Measurements from ENCODE around the gene HTR2B. TPM values are rescaled to one million over a fixed set of nuclear protein-coding genes. Genes with fewer than 3 reads are reported as not detected.

HTR2B gene
- polyA plus RNA-seq, 1 experiment = 0.92 TPM

GRCh38 chr2:231127936-231128335, 3.1 kb upstream of the HTR2B start:
- Histone ChIP-seq H3K27me3 (ENCODE audit: control insufficient read depth, insufficient read depth, low read length) (no peaks in the 10 kb centered on the region), H3K36me3 (ENCODE audit: control insufficient read depth, insufficient read depth, low read length) (no peaks in the 10 kb centered on the region), H3K4me3 (ENCODE audit: low read depth, low read length) (no peak overlapping the region)
- no peak for DNase-seq (ENCODE audit: low read depth)
- CTCF ChIA-PET = interaction anchor here (1.0 kb wide), 1 partner anchor 65 kb away, joined by 3 read pairs; no protein-coding TSS in a partner anchor
- TF ChIP-seq, protein P1, sequence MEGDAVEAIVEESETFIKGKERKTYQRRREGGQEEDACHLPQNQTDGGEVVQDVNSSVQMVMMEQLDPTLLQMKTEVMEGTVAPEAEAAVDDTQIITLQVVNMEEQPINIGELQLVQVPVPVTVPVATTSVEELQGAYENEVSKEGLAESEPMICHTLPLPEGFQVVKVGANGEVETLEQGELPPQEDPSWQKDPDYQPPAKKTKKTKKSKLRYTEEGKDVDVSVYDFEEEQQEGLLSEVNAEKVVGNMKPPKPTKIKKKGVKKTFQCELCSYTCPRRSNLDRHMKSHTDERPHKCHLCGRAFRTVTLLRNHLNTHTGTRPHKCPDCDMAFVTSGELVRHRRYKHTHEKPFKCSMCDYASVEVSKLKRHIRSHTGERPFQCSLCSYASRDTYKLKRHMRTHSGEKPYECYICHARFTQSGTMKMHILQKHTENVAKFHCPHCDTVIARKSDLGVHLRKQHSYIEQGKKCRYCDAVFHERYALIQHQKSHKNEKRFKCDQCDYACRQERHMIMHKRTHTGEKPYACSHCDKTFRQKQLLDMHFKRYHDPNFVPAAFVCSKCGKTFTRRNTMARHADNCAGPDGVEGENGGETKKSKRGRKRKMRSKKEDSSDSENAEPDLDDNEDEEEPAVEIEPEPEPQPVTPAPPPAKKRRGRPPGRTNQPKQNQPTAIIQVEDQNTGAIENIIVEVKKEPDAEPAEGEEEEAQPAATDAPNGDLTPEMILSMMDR (IDR thresholded peaks at IDR 0.05; ENCODE audit: insufficient read depth, low read depth, low read length) = no peak
- POLR2A ChIA-PET = no interaction called here

- no peak for DNase-seq (ENCODE audit: low read depth)
- CTCF ChIA-PET = interaction anchor here (1.0 kb wide), 1 partner anchor 65 kb away, joined by 3 read pairs; no protein-coding TSS in a partner anchor
- no peak overlapping the region for H3K4me3 ChIP-seq (ENCODE audit: low read depth, low read length)
- H3K27me3 ChIP-seq (ENCODE audit: control insufficient read depth, insufficient read depth, low read length) = no peaks in the 10 kb centered on the region
- H3K36me3 ChIP-seq (ENCODE audit: control insufficient read depth, insufficient read depth, low read length) = no peaks in the 10 kb centered on the region
- TF ChIP-seq, protein P1 (IDR thresholded peaks at IDR 0.05; ENCODE audit: insufficient read depth, low read depth, low read length) = no peak
- POLR2A ChIA-PET = no interaction called here
Measured at GRCh38 chr2:231127480-231127879, 2.6 kb upstream of the HTR2B start.

GRCh38 chr2:231126123-231126522, 1.3 kb upstream of the HTR2B start:
- POLR2A ChIA-PET = no interaction called here
- TF ChIP-seq, protein P1 (IDR thresholded peaks at IDR 0.05; ENCODE audit: insufficient read depth, low read depth, low read length) = no peak
- no peaks in the 10 kb centered on the region for H3K27me3 ChIP-seq (ENCODE audit: control insufficient read depth, insufficient read depth, low read length)
- CTCF ChIA-PET = interaction anchor here (0.9 kb wide), 2 partner anchors 22 to 391 kb away, joined by 3 read pairs; no protein-coding TSS in a partner anchor
- H3K36me3 ChIP-seq (ENCODE audit: control insufficient read depth, insufficient read depth, low read length) = no peaks in the 10 kb centered on the region
- no peak for DNase-seq (ENCODE audit: low read depth)
- H3K4me3 ChIP-seq (ENCODE audit: low read depth, low read length) = no peak overlapping the region

DNA sequence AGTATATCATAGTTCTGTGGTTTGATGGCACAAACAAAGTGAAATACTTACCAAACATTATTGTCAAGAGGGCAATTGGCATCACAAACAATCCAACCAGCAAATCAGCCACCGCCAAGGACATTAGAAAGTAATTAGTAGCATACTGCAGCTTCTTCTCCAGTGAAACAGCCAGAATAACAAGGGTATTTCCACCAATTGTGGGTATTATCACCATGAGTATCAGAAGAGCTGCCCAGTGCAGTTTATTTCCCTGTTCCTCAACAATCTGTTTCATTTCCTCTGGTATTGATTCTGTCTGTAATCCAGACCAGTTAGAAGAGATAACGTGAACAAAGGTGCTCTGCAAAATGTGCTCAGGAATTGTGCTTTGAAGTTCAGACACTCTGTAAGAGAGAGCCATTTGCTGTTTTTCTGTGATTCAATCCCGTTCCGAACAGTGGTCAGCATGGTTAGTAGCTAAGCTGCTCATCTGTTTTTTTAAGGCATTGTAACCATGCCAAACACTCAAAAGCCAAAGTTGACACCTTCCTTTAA, 1.4 kb downstream of the HTR2B start:
- no peak overlapping the region for H3K4me3 ChIP-seq (ENCODE audit: low read depth, low read length)
- ChIA-PET POLR2A (interaction anchor here (0.5 to 0.6 kb wide), 2 partner anchors 96 to 328 kb away, joined by 3 to 5 read pairs; no protein-coding TSS in a partner anchor), CTCF (interaction anchor here (0.6 to 1.4 kb wide), 3 partner anchors 13 to 541 kb away, joined by 3 to 5 read pairs (median 4); no protein-coding TSS in a partner anchor)
- TF ChIP-seq, protein P1 (IDR thresholded peaks at IDR 0.05; ENCODE audit: insufficient read depth, low read depth, low read length) = no peak
- H3K27me3 ChIP-seq (ENCODE audit: control insufficient read depth, insufficient read depth, low read length) = no peaks in the 10 kb centered on the region
- no peaks in the 10 kb centered on the region for H3K36me3 ChIP-seq (ENCODE audit: control insufficient read depth, insufficient read depth, low read length)
- DNase-seq (ENCODE audit: low read depth) = no peak

GRCh38 chr2:231118614-231118942, 6.3 kb downstream of the HTR2B start:
- ChIA-PET CTCF (no interaction called here), POLR2A (no interaction called here)
- Histone ChIP-seq H3K36me3 (ENCODE audit: control insufficient read depth, insufficient read depth, low read length) (no peaks in the 10 kb centered on the region), H3K27me3 (ENCODE audit: control insufficient read depth, insufficient read depth, low read length) (no peaks in the 10 kb centered on the region), H3K4me3 (ENCODE audit: low read depth, low read length) (no peak overlapping the region)
- TF ChIP-seq, protein P1 (IDR thresholded peaks at IDR 0.05; ENCODE audit: insufficient read depth, low read depth, low read length) = no peak
- no peak for DNase-seq (ENCODE audit: low read depth)
